Dendritic cell treated with granulocyte-macrophage colony-stimulating factor and Interleukin-4, amounts not matched to agents 40 ng/mL and 50 ng/mL, for 4 days (primary cell): ENCODE measurements around the gene CAMK2G.
"Not testable (repeated sequence)": the region's sequence is repeated elsewhere in the genome, so short reads cannot be mapped to it uniquely, and the experiment has no call there.

Experiments
- H3K27ac Mint-ChIP-seq: one replicate; pipeline ENCODE4 v1.8.0; 2022; ENCODE audit warnings: mild to moderate bottlenecking, mixed read lengths
- H3K27me3 Mint-ChIP-seq: one replicate; pipeline ENCODE4 v1.8.0; 2022; ENCODE audit warnings: mild to moderate bottlenecking, mixed read lengths
- H3K36me3 Mint-ChIP-seq: one replicate; pipeline ENCODE4 v1.8.0; 2022; ENCODE audit warnings: low read depth, mixed read lengths
- H3K4me1 Mint-ChIP-seq: one replicate; pipeline ENCODE4 v1.8.0; 2022; ENCODE audit warnings: low read depth, mixed read lengths
- H3K4me3 Mint-ChIP-seq: one replicate; pipeline ENCODE4 v1.8.0; 2022; ENCODE audit warnings: mild to moderate bottlenecking, moderate library complexity, mixed read lengths
- H3K9me3 Mint-ChIP-seq: one replicate; pipeline ENCODE4 v1.8.0; 2022; ENCODE audit warnings: mixed read lengths
- intact Hi-C: fragments of 100-400 bp; cut with micrococcal nuclease; formaldehyde crosslinking; loops from one replicate; pipeline ENCODE4 v1.15.0; 2022

The CAMK2G gene

DNA sequence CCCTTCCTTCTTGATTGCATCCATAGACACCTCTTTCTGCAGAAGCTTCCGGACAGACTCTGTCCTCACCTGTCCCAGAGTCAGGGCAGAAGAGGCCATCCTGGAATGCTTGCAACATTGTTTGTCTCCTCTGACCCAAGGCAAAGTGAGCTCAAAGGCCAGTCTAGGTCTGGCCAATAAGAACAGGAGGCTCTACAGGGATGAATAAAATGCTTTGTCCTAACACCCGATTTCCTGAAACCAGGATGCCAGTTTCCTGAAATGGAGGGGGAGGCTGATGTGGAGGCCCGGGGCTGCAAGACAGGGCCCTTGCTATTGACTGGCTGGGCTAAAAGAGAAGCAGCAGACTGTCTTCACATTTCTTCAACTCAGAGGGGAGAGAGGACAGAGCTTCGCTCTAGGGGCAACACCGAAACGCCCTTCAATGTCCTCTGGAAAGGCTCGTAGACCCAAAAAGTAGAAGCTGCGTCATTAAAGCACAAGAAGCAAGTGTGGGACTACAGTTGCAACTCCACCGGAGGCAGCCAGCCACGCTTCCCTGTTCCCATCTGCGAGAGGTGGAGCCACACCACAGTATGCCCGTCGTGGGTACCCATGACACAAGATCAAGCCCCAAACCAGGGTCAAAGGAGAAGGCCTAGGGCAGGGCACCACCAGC, 33.8 kb downstream of the CAMK2G start:
- H3K27ac Mint-ChIP-seq = no peak overlapping the region
- no peaks in the 10 kb centered on the region for H3K27me3 Mint-ChIP-seq
- intact Hi-C loops = no loop called here
- no peak overlapping the region for H3K4me3 Mint-ChIP-seq
- peaks cover 87% of the 10 kb centered on the region for H3K36me3 Mint-ChIP-seq
- H3K9me3 Mint-ChIP-seq = no peaks in the 10 kb centered on the region
- H3K4me1 Mint-ChIP-seq = peaks cover 11% of the 10 kb centered on the region

- H3K27me3 Mint-ChIP-seq = no peaks in the 10 kb centered on the region
- intact Hi-C loops = no loop called here
- peaks cover 87% of the 10 kb centered on the region for H3K36me3 Mint-ChIP-seq
- H3K4me3 Mint-ChIP-seq = no peak overlapping the region
- H3K27ac Mint-ChIP-seq = no peak overlapping the region
- H3K9me3 Mint-ChIP-seq = no peaks in the 10 kb centered on the region
- peaks cover 11% of the 10 kb centered on the region for H3K4me1 Mint-ChIP-seq
Observed at GRCh38 chr10:73840056-73840402, 34.3 kb downstream of the CAMK2G start.

DNA sequence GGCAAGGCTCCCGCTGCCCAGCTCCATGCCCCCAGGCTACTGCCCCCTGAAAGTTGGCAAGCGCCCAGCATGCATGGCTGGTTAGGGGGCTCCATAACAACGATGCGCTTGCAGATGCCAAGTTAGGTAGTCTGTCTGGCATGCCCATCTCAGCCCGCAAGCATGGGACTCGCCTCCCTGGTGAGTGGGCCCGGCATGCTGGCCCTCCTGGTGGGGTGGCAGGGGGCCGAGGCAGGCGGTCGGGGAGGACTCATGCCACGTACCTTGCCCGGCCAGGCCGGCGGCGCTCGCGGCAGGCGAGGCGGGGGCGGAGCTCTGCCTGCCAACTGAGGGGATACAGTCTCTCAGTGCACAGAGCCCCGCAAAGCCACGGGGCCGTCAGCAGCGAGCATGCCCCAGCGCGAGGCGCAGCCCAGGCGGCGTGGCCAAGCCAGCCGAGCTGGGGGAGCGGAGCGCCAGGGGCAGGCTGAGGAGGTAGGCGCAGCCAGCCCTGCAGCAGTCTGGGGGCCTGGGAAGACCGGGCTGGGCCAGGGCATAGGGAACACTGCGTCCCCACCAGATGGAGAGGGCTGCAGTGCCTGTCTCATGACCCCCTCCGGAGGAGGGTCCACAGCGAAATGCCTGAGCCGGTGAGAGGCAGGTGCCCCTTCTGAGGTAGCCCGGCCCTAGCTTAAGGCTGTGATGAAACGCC, 34.9 kb downstream of the CAMK2G start:
- H3K4me1 Mint-ChIP-seq = peaks cover 11% of the 10 kb centered on the region
- H3K36me3 Mint-ChIP-seq = peaks cover 87% of the 10 kb centered on the region
- no peak overlapping the region for H3K27ac Mint-ChIP-seq
- no peak overlapping the region for H3K4me3 Mint-ChIP-seq
- H3K27me3 Mint-ChIP-seq = no peaks in the 10 kb centered on the region
- intact Hi-C loops = no loop called here
- no peaks in the 10 kb centered on the region for H3K9me3 Mint-ChIP-seq

GRCh38 chr10:73838827-73839226, 35.5 kb downstream of the CAMK2G start:
- Mint-ChIP-seq H3K36me3 (peaks cover 89% of the 10 kb centered on the region), H3K4me1 (peaks cover 10% of the 10 kb centered on the region), H3K27me3 (no peaks in the 10 kb centered on the region), H3K4me3 (no peak overlapping the region), H3K9me3 (no peaks in the 10 kb centered on the region), H3K27ac (no peak overlapping the region)
- intact Hi-C loops = no loop called here

DNA sequence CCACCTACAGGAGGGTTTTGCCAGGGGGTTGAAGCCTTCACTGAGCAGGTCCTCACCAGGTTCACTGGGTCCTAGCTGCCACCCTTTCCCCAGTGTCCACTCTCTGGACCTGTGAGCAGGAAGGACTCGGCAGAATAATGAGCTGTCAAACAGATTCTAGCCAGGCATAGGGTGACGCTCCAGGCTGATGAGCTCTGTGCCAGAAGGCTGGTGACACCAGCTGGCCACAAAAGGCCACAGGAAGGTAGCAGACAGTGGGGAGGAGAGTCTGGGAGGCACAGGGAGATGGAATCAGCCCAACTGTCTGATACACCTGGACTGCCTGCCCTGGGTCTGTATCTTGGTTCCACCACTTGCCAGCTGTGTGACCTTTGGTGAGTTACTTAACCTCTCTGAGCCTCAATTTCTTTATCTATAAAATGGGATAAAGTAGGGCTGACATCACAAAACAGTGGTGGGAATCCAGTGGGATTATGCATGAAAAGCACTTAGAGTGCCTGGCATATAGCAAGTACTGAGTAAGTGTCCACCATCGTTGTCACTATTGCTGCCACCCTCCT, 36.3 kb downstream of the CAMK2G start:
- intact Hi-C loops = no loop called here
- Mint-ChIP-seq H3K27ac (peak overlapping the region; percentile 39), H3K36me3 (peaks cover 83% of the 10 kb centered on the region), H3K4me3 (no peak overlapping the region), H3K4me1 (peaks cover 8% of the 10 kb centered on the region), H3K27me3 (no peaks in the 10 kb centered on the region), H3K9me3 (no peaks in the 10 kb centered on the region)

- Mint-ChIP-seq H3K27ac (no peak overlapping the region), H3K4me3 (no peak overlapping the region), H3K9me3 (no peaks in the 10 kb centered on the region), H3K4me1 (peaks cover 5% of the 10 kb centered on the region), H3K36me3 (peaks cover 82% of the 10 kb centered on the region), H3K27me3 (no peaks in the 10 kb centered on the region)
- intact Hi-C loops = no loop called here
Observed at GRCh38 chr10:73837072-73837471, 37.3 kb downstream of the CAMK2G start.

DNA sequence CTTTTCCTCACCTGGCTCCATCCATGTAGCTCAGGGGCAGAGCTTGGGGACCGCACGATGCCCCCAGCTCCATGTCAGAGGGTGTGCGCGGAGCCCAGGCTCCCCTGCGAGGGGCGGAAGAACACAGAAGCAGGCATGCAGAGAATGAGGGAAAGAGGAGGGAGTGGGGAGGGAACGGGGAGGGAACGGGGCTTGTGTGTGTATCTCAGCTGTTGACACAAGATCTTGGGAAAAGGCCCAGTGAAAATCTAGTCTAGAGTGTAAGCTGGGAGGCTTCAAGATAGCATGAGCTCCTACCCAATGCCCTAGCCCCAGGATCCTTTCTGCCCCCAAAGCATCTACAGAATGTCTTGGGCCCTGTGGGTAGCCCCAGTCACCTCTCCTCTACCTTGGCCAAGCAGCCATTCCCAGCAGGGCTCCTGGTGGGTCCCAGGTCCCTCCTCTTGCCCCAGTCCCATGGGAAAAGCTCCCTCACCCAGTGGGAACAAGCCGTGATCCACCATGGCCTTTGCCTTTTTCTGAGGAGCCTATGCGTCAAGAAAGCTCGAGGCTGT, 37.9 kb downstream of the CAMK2G start:
- Mint-ChIP-seq H3K36me3 (peaks cover 77% of the 10 kb centered on the region), H3K27me3 (no peaks in the 10 kb centered on the region), H3K4me1 (peaks cover 5% of the 10 kb centered on the region), H3K27ac (no peak overlapping the region), H3K4me3 (no peak overlapping the region), H3K9me3 (no peaks in the 10 kb centered on the region)
- intact Hi-C loops = no loop called here

DNA sequence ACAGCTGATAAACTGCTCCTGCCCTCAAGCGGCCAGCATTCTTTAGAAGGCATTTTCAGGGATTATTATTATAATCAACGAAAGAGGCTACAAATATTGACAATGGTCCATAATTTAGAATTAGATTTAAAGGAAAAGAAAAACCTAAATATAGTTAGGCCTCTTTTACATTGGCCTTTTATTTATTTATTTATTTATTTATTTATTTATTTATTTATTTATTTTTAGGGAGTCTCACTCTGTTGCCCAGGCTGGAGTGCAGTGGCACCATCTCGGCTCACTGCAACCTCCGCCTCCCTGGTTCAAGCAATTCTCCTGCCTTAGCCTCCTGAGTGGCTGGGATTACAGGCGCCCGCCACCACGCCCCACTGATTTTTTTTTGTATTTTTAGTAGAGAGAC, 45.3 kb downstream of the CAMK2G start:
- H3K4me1 Mint-ChIP-seq, H3K9me3 Mint-ChIP-seq, H3K4me3 Mint-ChIP-seq, H3K27me3 Mint-ChIP-seq, intact Hi-C loops, H3K27ac Mint-ChIP-seq: not testable (repeated sequence)
- peaks cover 61% of the 10 kb centered on the region for H3K36me3 Mint-ChIP-seq

DNA sequence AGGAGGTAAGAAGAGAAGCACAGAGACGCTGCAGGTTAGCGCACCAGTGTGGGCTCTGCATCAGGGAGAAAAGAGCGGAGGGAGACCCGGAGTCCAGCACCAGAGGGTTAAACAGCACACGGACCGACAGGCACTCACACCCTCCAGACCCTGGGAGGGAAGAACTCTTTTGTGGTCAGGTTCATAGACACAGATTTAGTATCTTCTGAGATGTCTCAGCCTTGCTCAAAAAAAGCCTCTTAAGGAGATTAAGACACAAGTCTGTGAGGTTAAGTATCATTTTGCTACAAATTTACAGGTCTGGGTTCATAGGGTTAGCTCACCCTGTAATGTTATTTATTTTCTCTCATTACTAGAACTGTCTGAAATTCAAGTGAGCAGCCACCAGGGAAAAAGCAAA, 46.2 kb downstream of the CAMK2G start:
- Mint-ChIP-seq H3K27me3 (no peaks in the 10 kb centered on the region), H3K4me3 (no peak overlapping the region), H3K9me3 (no peaks in the 10 kb centered on the region), H3K36me3 (peaks cover 70% of the 10 kb centered on the region), H3K27ac (no peak overlapping the region), H3K4me1 (no peaks in the 10 kb centered on the region)
- intact Hi-C loops = no loop called here

DNA sequence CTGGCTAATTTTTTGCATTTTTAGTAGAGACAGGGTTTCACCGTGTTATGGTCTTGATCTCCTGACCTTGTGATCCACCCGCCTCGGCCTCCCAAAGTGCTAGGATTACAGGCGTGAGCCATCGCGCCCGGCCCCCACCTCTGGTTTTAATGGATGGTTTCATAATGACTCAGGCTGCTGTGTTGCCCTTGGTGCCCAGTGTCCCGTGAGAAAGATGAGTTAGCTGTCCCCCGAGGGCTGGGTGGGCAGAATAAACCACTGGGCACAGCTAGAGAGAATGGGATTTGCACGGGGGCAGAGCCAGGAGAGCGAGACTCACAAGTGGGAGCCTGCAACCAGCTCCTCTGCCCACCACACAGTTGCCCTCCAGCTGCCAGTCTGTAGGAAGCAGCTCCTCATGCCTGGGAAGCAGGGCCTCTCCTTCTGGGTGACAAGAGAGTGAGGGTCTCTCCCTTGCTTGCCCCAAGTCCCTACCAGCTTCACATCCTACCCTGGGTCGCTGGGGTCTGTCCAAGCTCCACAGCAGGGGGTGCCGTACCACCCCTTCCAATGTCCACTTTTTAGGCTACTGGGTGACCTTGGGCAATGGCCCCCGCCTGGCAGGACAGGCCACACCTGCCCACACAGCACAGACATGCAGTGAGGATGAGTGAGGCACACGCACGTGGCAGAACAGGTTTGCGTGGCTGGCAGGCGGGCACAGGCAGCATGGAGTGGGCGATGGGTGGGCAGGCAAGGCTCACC, 46.8 kb downstream of the CAMK2G start:
- H3K4me1 Mint-ChIP-seq = peaks cover 3% of the 10 kb centered on the region
- H3K9me3 Mint-ChIP-seq = no peaks in the 10 kb centered on the region
- peaks cover 67% of the 10 kb centered on the region for H3K36me3 Mint-ChIP-seq
- no peaks in the 10 kb centered on the region for H3K27me3 Mint-ChIP-seq
- H3K4me3 Mint-ChIP-seq = no peak overlapping the region
- H3K27ac Mint-ChIP-seq = no peak overlapping the region
- intact Hi-C loops = no loop called here

DNA sequence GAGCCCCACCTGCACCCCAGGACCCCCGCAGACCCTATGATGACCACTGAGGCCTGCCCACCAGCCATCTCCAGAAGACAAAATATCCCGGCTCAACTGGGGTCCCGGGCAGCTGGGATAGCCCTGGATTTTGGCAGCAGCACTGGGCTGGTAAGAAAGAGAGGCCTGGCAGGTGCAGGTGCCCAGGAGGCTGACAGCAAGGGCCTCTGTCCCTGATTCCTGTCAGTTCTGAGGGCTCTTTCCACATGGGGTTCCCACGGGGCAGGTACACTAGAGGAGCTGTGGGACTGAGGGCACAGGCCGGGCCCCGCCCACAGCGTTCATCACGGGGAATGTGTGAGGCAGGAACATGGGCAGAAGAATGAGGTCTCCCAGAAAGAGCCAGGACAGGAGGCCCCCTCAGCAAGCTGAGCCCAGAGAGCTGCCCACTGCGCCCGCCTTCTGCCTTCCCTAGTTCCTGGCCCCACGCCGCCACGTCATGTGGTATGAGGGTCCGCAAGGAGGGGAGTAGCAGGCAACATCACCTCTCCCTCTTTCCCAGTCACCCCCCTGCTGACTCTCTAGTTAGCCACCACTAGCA, 50.1 kb downstream of the CAMK2G start:
- Mint-ChIP-seq H3K27ac (peak overlapping the region; percentile 8), H3K27me3 (no peaks in the 10 kb centered on the region), H3K4me3 (no peak overlapping the region), H3K36me3 (peaks cover 65% of the 10 kb centered on the region), H3K9me3 (no peaks in the 10 kb centered on the region), H3K4me1 (peaks cover 15% of the 10 kb centered on the region)
- intact Hi-C loops = no loop called here

GRCh38 chr10:73823391-73823790, 51.0 kb downstream of the CAMK2G start:
- H3K9me3 Mint-ChIP-seq = no peaks in the 10 kb centered on the region
- peaks cover 65% of the 10 kb centered on the region for H3K36me3 Mint-ChIP-seq
- intact Hi-C loops = no loop called here
- no peak overlapping the region for H3K27ac Mint-ChIP-seq
- H3K27me3 Mint-ChIP-seq = no peaks in the 10 kb centered on the region
- H3K4me1 Mint-ChIP-seq = peaks cover 24% of the 10 kb centered on the region
- no peak overlapping the region for H3K4me3 Mint-ChIP-seq

GRCh38 chr10:73819513-73820093, 54.8 kb downstream of the CAMK2G start:
- H3K36me3 Mint-ChIP-seq = peaks cover 52% of the 10 kb centered on the region
- peak overlapping the region; percentile 87 for H3K27ac Mint-ChIP-seq
- H3K9me3 Mint-ChIP-seq = no peaks in the 10 kb centered on the region
- H3K27me3 Mint-ChIP-seq = no peaks in the 10 kb centered on the region
- intact Hi-C loops = no loop called here
- H3K4me1 Mint-ChIP-seq = peaks cover 58% of the 10 kb centered on the region
- no peak overlapping the region for H3K4me3 Mint-ChIP-seq
